ENCODE measurements around the gene UNC45A. TPM values are rescaled to one million over a fixed set of nuclear protein-coding genes. Genes with fewer than 3 reads are reported as not detected.

The UNC45A gene
- total and polyA plus RNA-seq, 10 donors: 32.2 to 59.5 (median 42.3) TPM

DNA sequence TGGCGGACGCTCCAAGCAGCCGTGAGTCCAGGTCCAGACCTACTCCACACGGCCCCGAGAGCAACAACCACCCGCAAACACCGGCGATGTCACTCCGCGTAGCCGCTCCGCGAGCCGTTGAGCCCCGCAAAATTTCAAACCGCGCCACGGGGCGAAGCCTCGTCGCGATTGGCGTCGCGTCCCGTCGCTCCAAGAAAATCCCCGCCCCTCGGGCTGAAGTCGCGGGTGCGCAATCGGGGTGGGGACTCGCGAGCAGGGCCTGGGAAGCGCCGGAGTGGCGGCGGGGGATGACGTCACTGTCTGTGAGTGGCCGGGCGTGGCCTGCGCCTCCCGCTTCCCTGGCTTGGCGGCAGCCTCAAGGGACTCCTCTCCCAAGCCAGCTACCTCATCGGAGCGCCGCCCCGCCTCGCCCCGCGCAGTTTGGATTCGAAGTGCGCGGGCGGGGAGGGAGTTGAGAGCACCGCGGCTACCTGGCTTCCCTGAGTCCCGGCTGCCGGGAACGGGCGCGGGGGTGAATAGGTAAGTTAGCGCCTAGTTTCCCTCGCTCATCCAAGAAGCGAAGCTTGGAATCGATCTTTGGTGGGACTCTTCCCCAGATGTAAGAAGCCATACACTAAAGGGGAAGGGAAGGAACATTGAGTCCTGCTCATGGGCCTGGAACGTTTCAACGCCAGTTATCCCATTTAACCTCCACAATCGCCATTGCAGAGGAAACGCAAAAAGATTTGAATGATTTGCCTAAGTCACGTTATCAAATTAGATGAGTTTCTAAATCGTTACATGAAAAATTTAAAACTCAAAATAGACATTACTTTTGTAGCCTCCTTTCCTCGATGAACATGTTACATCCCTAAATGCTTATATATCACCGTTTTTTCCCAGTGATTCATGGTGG is 59.6 kb downstream of the UNC45A start, which contains the start of gene PRC1:
PRC1 (minus strand) TSS at position 119 of the 895 bp plus-strand sequence; CDS start at position 1, 118 bp downstream.
- DNase-seq: peak; percentile 99
- no peaks in the 10 kb centered on the region for H3K27me3 ChIP-seq (replicated peaks in 1 of 7)
- intact Hi-C loops (cut with DNase I; ENCODE audit: low total_unique reads): no loop called here

GRCh38 chr15:90998737-90999136 is 63.7 kb downstream of the UNC45A start:
- 87 to 99% (median 95%) methylated on average over 8 of the region's 8 CpGs for WGBS, 5 donors
- H3K27me3 ChIP-seq (replicated peaks in 1 of 7): no peaks in the 10 kb centered on the region
- no peaks in the 10 kb centered on the region for H3K9me3 ChIP-seq
- H3K4me3 ChIP-seq: no peak overlapping the region
- TF ChIP-seq POLR2A (IDR thresholded peaks at IDR 0.05) (no peak), CTCF (IDR thresholded peaks at IDR 0.05 in 8 of 11, conservative IDR thresholded peaks at IDR 0.05 in 3 of 11) (no peak)
- peaks cover 0 to 14% (median 7%) of the 10 kb centered on the region in 6 donors for H3K4me1 ChIP-seq
- no peak overlapping the region for H3K27ac ChIP-seq
- no peak for DNase-seq
- intact Hi-C loops (cut with DNase I; ENCODE audit: low total_unique reads): no loop called here
- H3K36me3 ChIP-seq: peaks cover 0 to 72% (median 58%) of the 10 kb centered on the region in 6 donors

More for the DNA sequence above, 59.6 kb downstream of the UNC45A start, which contains the start of gene PRC1:
- Histone ChIP-seq H3K36me3 (peaks cover 0 to 31% (median 20%) of the 10 kb centered on the region in 6 donors), H3K4me1 (peaks cover 0 to 28% (median 14%) of the 10 kb centered on the region in 6 donors), H3K27ac (peak within 1 kb of the TSS; percentile 67 to 91 (median 84)), H3K4me3 (peak within 1 kb of the TSS; percentile 61 to 93 (median 80)), H3K9me3 (no peaks in the 10 kb centered on the region)
- WGBS, 5 donors: 0 to 1% (median 0%) methylated on average over 47 to 75 of the region's 75 CpGs
- TF ChIP-seq CTCF (IDR thresholded peaks at IDR 0.05 in 8 of 11, conservative IDR thresholded peaks at IDR 0.05 in 3 of 11) (peak in 1 of 11 experiments; percentile 33), POLR2A (IDR thresholded peaks at IDR 0.05) (peak in 1 of 3 donors; percentile 39), POLR2AphosphoS5 (IDR thresholded peaks at IDR 0.05) (peak; percentile 87 to 95 (median 93))

GRCh38 chr15:91001209-91001608 is 66.1 kb downstream of the UNC45A start:
- Histone ChIP-seq H3K4me3 (no peak overlapping the region), H3K36me3 (peaks cover 0 to 97% (median 82%) of the 10 kb centered on the region in 6 donors), H3K27me3 (replicated peaks in 1 of 7) (no peaks in the 10 kb centered on the region), H3K4me1 (no peaks in the 10 kb centered on the region), H3K9me3 (no peaks in the 10 kb centered on the region), H3K27ac (no peak overlapping the region)
- TF ChIP-seq POLR2AphosphoS5 (IDR thresholded peaks at IDR 0.05) (no peak), POLR2A (IDR thresholded peaks at IDR 0.05) (no peak), CTCF (IDR thresholded peaks at IDR 0.05 in 8 of 11, conservative IDR thresholded peaks at IDR 0.05 in 3 of 11) (no peak)
- intact Hi-C loops (cut with DNase I; ENCODE audit: low total_unique reads): no loop called here
- DNase-seq: no peak
- WGBS, 5 donors: 86 to 100% (median 96%) methylated on average over 3 of the region's 3 CpGs

Small RNA genes lying within 50 kb of the gene (small RNA-seq; reads per million reads assigned to genes)
- gene RF00019: 0 reads per million in 4 donors

Other genes with a start within 250 kb of the UNC45A start
- gene BLM, start 217.9 kb upstream of the UNC45A start, total RNA-seq: 10 to 100 TPM in 1 of 7 donors, 1 to 10 TPM in 6; 6.2 to 12.0 (median 8.0) TPM
- gene BLM, start 217.9 kb upstream of the UNC45A start, polyA plus RNA-seq: 10 to 100 TPM in 1 of 3 donors, 1 to 10 TPM in 2; 5.8 to 10.5 (median 6.6) TPM
- 100 to 1,000 TPM in 2 of 7 donors, 10 to 100 TPM in 5; 62.0 to 139 (median 86.8) TPM for gene FURIN, start 66.7 kb upstream of the UNC45A start, total RNA-seq
- 10 to 100 TPM in 2 of 3 donors, 1 to 10 TPM in 1; 10.0 to 33.3 (median 10.9) TPM for gene FURIN, start 66.7 kb upstream of the UNC45A start, polyA plus RNA-seq
- 100 to 1,000 TPM; 150 to 369 (median 272) TPM for gene FES, start 50.8 kb upstream of the UNC45A start, total RNA-seq
- gene FES, start 50.8 kb upstream of the UNC45A start, polyA plus RNA-seq: 100 to 1,000 TPM in 1 of 3 donors, 10 to 100 TPM in 2; 39.5 to 176 (median 89.2) TPM
- gene MAN2A2, start 32.0 kb upstream of the UNC45A start, total RNA-seq: 100 to 1,000 TPM; 105 to 167 (median 120) TPM
- gene MAN2A2, start 32.0 kb upstream of the UNC45A start, polyA plus RNA-seq: 10 to 100 TPM; 13.7 to 46.1 (median 24.0) TPM
- 10 to 100 TPM; 12.8 to 25.9 (median 18.0) TPM for gene HDDC3, start 2.7 kb upstream of the UNC45A start, total RNA-seq
- 10 to 100 TPM; 23.9 to 34.5 (median 31.0) TPM for gene HDDC3, start 2.7 kb upstream of the UNC45A start, polyA plus RNA-seq
- gene RCCD1, start 19.6 kb downstream of the UNC45A start, total RNA-seq: 10 to 100 TPM in 2 of 7 donors, 1 to 10 TPM in 5; 6.9 to 11.4 (median 8.7) TPM
- gene RCCD1, start 19.6 kb downstream of the UNC45A start, polyA plus RNA-seq: 1 to 10 TPM; 3.6 to 9.0 (median 6.3) TPM
- gene PRC1, start 59.2 kb downstream of the UNC45A start, total RNA-seq: 10 to 100 TPM in 4 of 7 donors, 1 to 10 TPM in 3; 6.0 to 40.0 (median 15.0) TPM
- gene PRC1, start 59.2 kb downstream of the UNC45A start, polyA plus RNA-seq: 10 to 100 TPM in 1 of 3 donors, 1 to 10 TPM in 2; 7.4 to 13.9 (median 8.8) TPM
- 10 to 100 TPM; 13.2 to 25.0 (median 19.1) TPM for gene VPS33B, start 87.3 kb downstream of the UNC45A start, total RNA-seq
- gene VPS33B, start 87.3 kb downstream of the UNC45A start, polyA plus RNA-seq: 10 to 100 TPM; 12.1 to 27.6 (median 15.6) TPM
- under 1 TPM; 0.07 to 0.97 (median 0.46) TPM for gene SV2B, start 165.0 kb downstream of the UNC45A start, total RNA-seq
- 1 to 10 TPM in 1 of 3 donors, under 1 TPM in 2; 0.26 to 1.2 (median 0.50) TPM for gene SV2B, start 165.0 kb downstream of the UNC45A start, polyA plus RNA-seq